Fibroblast of villous mesenchyme (primary cell): ENCODE measurements around the gene CUBN. TPM values are rescaled to one million over a fixed set of nuclear protein-coding genes. Genes with fewer than 3 reads are reported as not detected.
A peak's percentile ranks its signal among the peaks of the same experiment; 100 is the strongest.

Source experiments
- DNase-seq: peaks from one replicate; pipeline ENCODE4 v3.0.0-alpha.2; 2010; ENCODE audit warnings: low read depth
- H3K4me3 ChIP-seq: 2 replicates; pipeline ENCODE4 v1.5.1; 2011; ENCODE audit warnings: low read depth, mild to moderate bottlenecking, low read length
- total RNA-seq: library from RNA; depleted of rRNA; stranded (reverse); fragments of >200 nt; gene quantifications from 2 replicates; pipeline ENCODE4 v1.2.3, GENCODE V29; 2012
- TF ChIP-seq, protein P1 (sequence below): IDR thresholded peaks from 2 replicates; pipeline ENCODE4 v1.5.1; 2012; ENCODE audit warnings: low read depth, mild to moderate bottlenecking, low read length; ENCODE audit not compliant: insufficient read depth

Gene CUBN
- total RNA-seq, 1 donor, result 0.86 TPM

GRCh38 chr10:16909961-16910792, 219.4 kb downstream of the CUBN start:
- no peak for DNase-seq
- TF ChIP-seq, protein P1, sequence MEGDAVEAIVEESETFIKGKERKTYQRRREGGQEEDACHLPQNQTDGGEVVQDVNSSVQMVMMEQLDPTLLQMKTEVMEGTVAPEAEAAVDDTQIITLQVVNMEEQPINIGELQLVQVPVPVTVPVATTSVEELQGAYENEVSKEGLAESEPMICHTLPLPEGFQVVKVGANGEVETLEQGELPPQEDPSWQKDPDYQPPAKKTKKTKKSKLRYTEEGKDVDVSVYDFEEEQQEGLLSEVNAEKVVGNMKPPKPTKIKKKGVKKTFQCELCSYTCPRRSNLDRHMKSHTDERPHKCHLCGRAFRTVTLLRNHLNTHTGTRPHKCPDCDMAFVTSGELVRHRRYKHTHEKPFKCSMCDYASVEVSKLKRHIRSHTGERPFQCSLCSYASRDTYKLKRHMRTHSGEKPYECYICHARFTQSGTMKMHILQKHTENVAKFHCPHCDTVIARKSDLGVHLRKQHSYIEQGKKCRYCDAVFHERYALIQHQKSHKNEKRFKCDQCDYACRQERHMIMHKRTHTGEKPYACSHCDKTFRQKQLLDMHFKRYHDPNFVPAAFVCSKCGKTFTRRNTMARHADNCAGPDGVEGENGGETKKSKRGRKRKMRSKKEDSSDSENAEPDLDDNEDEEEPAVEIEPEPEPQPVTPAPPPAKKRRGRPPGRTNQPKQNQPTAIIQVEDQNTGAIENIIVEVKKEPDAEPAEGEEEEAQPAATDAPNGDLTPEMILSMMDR, result no peak
- H3K4me3 ChIP-seq, result no peak overlapping the region

DNA sequence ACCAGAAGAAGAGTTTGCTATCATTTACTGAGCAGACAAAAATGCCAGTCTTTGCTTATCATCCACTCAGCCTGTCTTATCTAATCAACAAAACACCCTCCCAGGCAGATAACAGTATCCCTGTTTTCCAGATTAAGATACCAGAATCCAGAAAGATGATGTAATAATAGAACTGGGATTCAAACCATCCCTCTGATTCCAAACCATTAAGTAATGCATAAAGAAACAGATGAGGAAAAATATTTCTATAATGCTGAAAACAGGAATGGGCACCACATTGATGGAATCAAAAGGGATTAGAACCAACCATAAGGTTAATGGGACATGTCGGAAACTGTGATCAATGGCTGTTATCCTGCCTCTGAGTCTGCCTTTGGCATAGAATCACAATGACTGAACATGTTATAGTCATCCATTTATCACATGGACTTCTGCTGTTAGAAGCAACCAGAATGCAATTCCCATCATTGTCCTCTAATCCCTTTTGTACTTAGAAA, 220.3 kb downstream of the CUBN start:
- DNase-seq, result peak; percentile 40
- no peak overlapping the region for H3K4me3 ChIP-seq
- TF ChIP-seq, protein P1, result no peak

- H3K4me3 ChIP-seq, result no peak overlapping the region
- no peak for DNase-seq
- TF ChIP-seq, protein P1, result no peak
These were observed 221.9 kb downstream of the CUBN start for GRCh38 chr10:16907687-16908086.

DNA sequence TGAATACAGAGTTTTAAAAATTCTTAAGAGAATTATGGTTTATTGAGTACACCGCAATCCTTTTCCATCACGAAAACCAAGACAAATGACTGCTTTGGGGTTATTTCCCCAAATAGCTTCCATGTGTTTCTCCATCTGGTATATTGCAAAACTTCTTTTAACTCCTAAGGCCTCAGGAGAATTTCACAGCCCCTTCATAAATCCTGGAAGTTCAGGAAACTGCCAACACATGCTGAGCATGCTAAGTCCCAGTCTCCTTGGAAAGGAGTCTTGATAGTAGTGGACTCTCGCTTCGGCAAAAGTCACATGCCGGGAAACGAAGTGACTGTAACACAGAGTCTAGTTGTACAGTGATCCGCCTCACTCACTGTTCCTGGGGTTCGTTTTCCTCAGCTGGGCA, 224.3 kb downstream of the CUBN start:
- H3K4me3 ChIP-seq, result no peak overlapping the region
- peak; percentile 90 for DNase-seq
- TF ChIP-seq, protein P1, result no peak

GRCh38 chr10:16904639-16905061, 225.0 kb downstream of the CUBN start:
- H3K4me3 ChIP-seq, result no peak overlapping the region
- TF ChIP-seq, protein P1, result no peak
- peak; percentile 92 for DNase-seq

GRCh38 chr10:16904049-16904448, 225.6 kb downstream of the CUBN start:
- H3K4me3 ChIP-seq, result no peak overlapping the region
- no peak for DNase-seq
- TF ChIP-seq, protein P1, result no peak

DNA sequence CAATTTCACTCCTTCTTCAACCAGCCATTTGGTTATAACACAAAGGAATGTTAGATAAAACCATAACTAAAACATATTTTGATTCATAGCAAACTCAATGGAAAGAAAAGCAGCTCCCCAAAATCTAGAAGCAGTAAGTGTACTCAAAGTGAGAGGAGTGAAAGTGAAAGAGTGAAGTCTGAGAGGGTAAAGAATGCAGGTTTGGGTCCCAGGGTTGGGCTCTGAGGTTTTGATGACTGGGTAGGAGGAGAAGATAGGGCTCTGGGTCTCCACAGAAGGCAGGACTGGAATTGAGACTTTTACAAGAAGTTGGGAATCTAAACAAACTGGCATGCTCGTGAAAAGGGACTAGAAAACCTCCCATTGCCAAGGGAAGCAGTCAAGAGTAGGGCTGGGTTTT, 227.0 kb downstream of the CUBN start:
- TF ChIP-seq, protein P1, result no peak
- no peak overlapping the region for H3K4me3 ChIP-seq
- peak; percentile 30 for DNase-seq
